ENCODE data around the gene UFM1. TPM values are rescaled to one million over a fixed set of nuclear protein-coding genes. Genes with fewer than 3 reads are reported as not detected.

The UFM1 gene
- total and polyA plus RNA-seq, 12 donors, result 22.4 to 106 (median 50.1) TPM

GRCh38 chr13:38340624-38341023, 9.0 kb upstream of the UFM1 start:
- H3K36me3 ChIP-seq (replicated peaks in 1 of 2), result no peaks in the 10 kb centered on the region
- H3K4me3 ChIP-seq, result no peak overlapping the region
- no peak for TF ChIP-seq POLR2A (IDR thresholded peaks at IDR 0.05)
- TF ChIP-seq CTCF (IDR thresholded peaks at IDR 0.05), result no peak
- DNase-seq, result no peak
- intact Hi-C loops (cut with DNase I), result no loop called here
- no peaks in the 10 kb centered on the region for H3K27me3 ChIP-seq
- no peaks in the 10 kb centered on the region for H3K9me3 ChIP-seq (replicated peaks in 1 of 3)
- WGBS, 4 donors, result 95 to 100% (median 99%) methylated on average over 1 of the region's 1 CpG
- no peak overlapping the region for H3K27ac ChIP-seq
- no peaks in the 10 kb centered on the region for H3K4me1 ChIP-seq (replicated peaks in 1 of 2)

- H3K27me3 ChIP-seq, result no peaks in the 10 kb centered on the region
- no peaks in the 10 kb centered on the region for H3K4me1 ChIP-seq (replicated peaks in 1 of 2)
- no peak for DNase-seq
- intact Hi-C loops (cut with DNase I), result no loop called here
- 81 to 95% (median 89%) methylated on average over 3 of the region's 3 CpGs for WGBS, 4 donors
- H3K27ac ChIP-seq, result no peak overlapping the region
- no peaks in the 10 kb centered on the region for H3K36me3 ChIP-seq (replicated peaks in 1 of 2)
- H3K4me3 ChIP-seq, result no peak overlapping the region
- no peak for TF ChIP-seq POLR2A (IDR thresholded peaks at IDR 0.05)
- TF ChIP-seq CTCF (IDR thresholded peaks at IDR 0.05), result no peak
- H3K9me3 ChIP-seq (replicated peaks in 1 of 3), result no peaks in the 10 kb centered on the region
These were observed 8.4 kb upstream of the UFM1 start for GRCh38 chr13:38341149-38341692.

GRCh38 chr13:38346764-38347163, 2.9 kb upstream of the UFM1 start:
- Histone ChIP-seq H3K27me3 (no peaks in the 10 kb centered on the region), H3K4me1 (replicated peaks in 1 of 2) (peaks cover 11 to 14% of the 10 kb centered on the region in 2 donors), H3K4me3 (no peak overlapping the region), H3K9me3 (replicated peaks in 1 of 3) (no peaks in the 10 kb centered on the region), H3K36me3 (replicated peaks in 1 of 2) (no peaks in the 10 kb centered on the region), H3K27ac (no peak overlapping the region)
- intact Hi-C loops (cut with DNase I), result no loop called here
- DNase-seq, result no peak
- 83 to 90% (median 85%) methylated on average over 2 of the region's 2 CpGs for WGBS, 4 donors
- TF ChIP-seq POLR2A (IDR thresholded peaks at IDR 0.05) (no peak), CTCF (IDR thresholded peaks at IDR 0.05) (no peak)

- Histone ChIP-seq H3K4me1 (replicated peaks in 1 of 2) (peaks cover 11 to 29% of the 10 kb centered on the region in 2 donors), H3K27me3 (no peaks in the 10 kb centered on the region), H3K36me3 (replicated peaks in 1 of 2) (no peaks in the 10 kb centered on the region), H3K4me3 (peak overlapping the region in 3 of 4 donors; percentile 7 to 84 (median 74)), H3K9me3 (replicated peaks in 1 of 3) (no peaks in the 10 kb centered on the region), H3K27ac (peak overlapping the region in 4 of 5 donors; percentile 91 to 96 (median 92))
- WGBS, 4 donors, result 1 to 2% (median 1%) methylated on average over 15 of the region's 15 CpGs
- peak in 4 of 7 donors; percentile 1 to 24 (median 15) for DNase-seq
- TF ChIP-seq CTCF (IDR thresholded peaks at IDR 0.05), result no peak
- TF ChIP-seq POLR2A (IDR thresholded peaks at IDR 0.05), result no peak
- intact Hi-C loops (cut with DNase I), result no loop called here
These were observed 726 bp upstream of the UFM1 start for GRCh38 chr13:38348861-38349389.

All from adrenal gland (tissue), 12 donors.